Endodermal cell (in vitro differentiated cells): ENCODE measurements around the gene P2RX6. TPM values are rescaled to one million over a fixed set of nuclear protein-coding genes. Genes with fewer than 3 reads are reported as not detected.

ENCODE experiments used
- DNase-seq: peaks from one replicate; pipeline ENCODE4 v3.0.0-alpha.2; 2017
- H3K27ac ChIP-seq: 2 replicates; pipeline ENCODE4 v1.5.1; 2013; ENCODE audit warnings: mild to moderate bottlenecking, low read depth, low read length, moderate library complexity
- H3K27me3 ChIP-seq: 2 replicates; pipeline ENCODE4 v1.6.1; 2013; ENCODE audit warnings: mild to moderate bottlenecking, low read length, moderate library complexity; ENCODE audit not compliant: insufficient read depth, control insufficient read depth, poor library complexity, severe bottlenecking
- H3K36me3 ChIP-seq: 2 replicates; pipeline ENCODE4 v1.7.0; 2013; ENCODE audit warnings: mild to moderate bottlenecking, low read length, moderate library complexity; ENCODE audit not compliant: control insufficient read depth, insufficient read depth
- H3K4me1 ChIP-seq: one replicate; pipeline ENCODE4 v1.7.0; 2013; ENCODE audit warnings: low read length; ENCODE audit not compliant: control insufficient read depth, insufficient read depth
- H3K4me3 ChIP-seq: 2 replicates; pipeline ENCODE4 v1.5.1; 2013; ENCODE audit warnings: mild to moderate bottlenecking, low read length, moderate library complexity
- H3K9ac ChIP-seq: 2 replicates; pipeline ENCODE4 v1.6.1; 2013; ENCODE audit warnings: mild to moderate bottlenecking, low read length, moderate library complexity; ENCODE audit not compliant: poor library complexity, severe bottlenecking; ENCODE audit errors: extremely low read depth
- H3K9me3 ChIP-seq: 2 replicates; pipeline ENCODE4 v1.6.1; 2013; ENCODE audit warnings: mild to moderate bottlenecking, low read length, moderate library complexity; ENCODE audit not compliant: control insufficient read depth
- H3K27ac Mint-ChIP-seq: 2 replicates; pipeline ENCODE4 v1.8.0; 2020; ENCODE audit warnings: mixed read lengths
- H3K27me3 Mint-ChIP-seq: 2 replicates; pipeline ENCODE4 v1.8.0; 2021; ENCODE audit warnings: mild to moderate bottlenecking, mixed read lengths; ENCODE audit not compliant: insufficient read depth
- H3K36me3 Mint-ChIP-seq: 2 replicates; pipeline ENCODE4 v1.8.0; 2020; ENCODE audit warnings: low read depth, mixed read lengths
- H3K4me1 Mint-ChIP-seq: 2 replicates; pipeline ENCODE4 v1.8.0; 2020; ENCODE audit warnings: mixed read lengths
- H3K4me3 Mint-ChIP-seq: 2 replicates; pipeline ENCODE4 v1.8.0; 2020; ENCODE audit warnings: mild to moderate bottlenecking, moderate library complexity, mixed read lengths
- H3K9me3 Mint-ChIP-seq: 2 replicates; pipeline ENCODE4 v1.8.0; 2020; ENCODE audit warnings: mild to moderate bottlenecking, mixed read lengths
- WGBS, 2 experiments: methylation state at CpG; one replicate each; pipeline versions ENCODE4 v1.1.5 to v1.1.7; 2013; ENCODE audit warnings: missing lambda C conversion rate in 2 of 2, mixed read lengths in 1 of 2; ENCODE audit not compliant: insufficient coverage in 1 of 2, insufficient read length in 1 of 2; 5-methylcytosine and 5-hydroxymethylcytosine counted together
- total RNA-seq, 2 donors: library from RNA; stranded (reverse); fragmentation: NEBNext Ultra II Directional in 1 of 2; extraction: Animal tissue kit (Norgen Biotek cat#: 25700) in 1 of 2; gene quantifications; 2 replicates in 1 of 2; 3 replicates in 1 of 2; pipeline ENCODE4 v1.2.1, GENCODE V29; 2021
- TF ChIP-seq, protein P1 (sequence below): fragments of 200-600 bp; sonication (generic); conservative IDR thresholded peaks from 2 replicates; pipeline ENCODE4 v1.5.0; 2021; ENCODE audit warnings: antibody characterized with exemption, mild to moderate bottlenecking

P2RX6 gene
- total RNA-seq, 2 donors from 2014 or later = 0.73 to 1.9 TPM

DNA sequence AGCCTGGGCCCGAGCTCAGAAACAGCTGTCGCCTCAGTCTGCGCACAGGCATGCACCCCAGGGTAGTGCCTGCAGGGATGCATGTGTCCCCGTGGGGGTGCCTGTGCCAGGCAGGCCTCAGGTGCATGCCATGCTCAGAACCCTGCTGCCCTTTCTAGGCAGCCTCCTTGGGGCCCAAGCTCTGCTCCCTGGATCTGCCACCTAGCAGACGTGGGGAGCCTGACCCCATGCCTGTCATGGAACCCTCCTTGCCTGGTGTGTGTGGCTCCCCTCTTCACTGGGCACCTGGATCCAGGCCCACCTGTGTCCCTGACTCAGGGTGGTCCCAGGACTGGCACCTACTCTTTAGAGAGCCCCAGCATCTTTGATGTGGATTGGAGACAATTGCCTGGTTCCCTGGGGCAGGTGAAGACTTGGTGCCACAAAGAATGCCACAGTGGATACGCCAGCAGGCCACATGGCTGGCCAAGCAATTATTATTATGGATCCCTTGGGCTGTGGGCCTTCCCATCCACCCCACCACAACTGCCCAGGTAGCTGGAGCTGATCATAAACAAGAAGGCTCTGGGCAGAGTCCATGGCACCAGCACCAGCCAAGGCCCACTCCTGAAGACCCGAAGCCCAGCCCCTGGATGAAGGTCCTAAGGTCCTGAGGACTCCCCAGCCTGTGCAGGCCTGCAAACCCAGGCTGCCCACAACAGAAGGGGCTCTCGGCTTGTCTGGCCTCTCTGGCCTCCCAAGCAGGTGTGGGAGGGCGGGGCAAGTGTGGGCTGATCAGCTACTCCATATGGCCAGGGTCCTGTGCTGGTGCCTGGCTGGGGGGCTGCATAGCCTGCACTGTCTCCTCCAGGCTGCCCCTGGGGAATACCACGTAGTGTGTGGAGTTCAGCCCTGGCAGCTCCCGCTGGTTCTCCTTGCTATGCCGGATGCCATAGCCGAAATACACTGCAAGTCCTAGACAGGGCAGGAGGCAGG is 13.6 kb downstream of the P2RX6 start:
- Histone ChIP-seq H3K36me3 (no peaks in the 10 kb centered on the region), H3K4me3 (no peak overlapping the region), H3K27ac (no peak overlapping the region), H3K9me3 (no peaks in the 10 kb centered on the region), H3K27me3 (peaks cover 34% of the 10 kb centered on the region), H3K9ac (no peak overlapping the region), H3K4me1 (no peaks in the 10 kb centered on the region)
- peaks cover 7% of the 10 kb centered on the region for H3K4me1 Mint-ChIP-seq
- peaks cover 32% of the 10 kb centered on the region for H3K27me3 Mint-ChIP-seq
- 90 to 98% methylated on average over 5 to 13 of the region's 13 CpGs for WGBS, 2 experiments
- no peak overlapping the region for H3K4me3 Mint-ChIP-seq
- TF ChIP-seq, protein P1, sequence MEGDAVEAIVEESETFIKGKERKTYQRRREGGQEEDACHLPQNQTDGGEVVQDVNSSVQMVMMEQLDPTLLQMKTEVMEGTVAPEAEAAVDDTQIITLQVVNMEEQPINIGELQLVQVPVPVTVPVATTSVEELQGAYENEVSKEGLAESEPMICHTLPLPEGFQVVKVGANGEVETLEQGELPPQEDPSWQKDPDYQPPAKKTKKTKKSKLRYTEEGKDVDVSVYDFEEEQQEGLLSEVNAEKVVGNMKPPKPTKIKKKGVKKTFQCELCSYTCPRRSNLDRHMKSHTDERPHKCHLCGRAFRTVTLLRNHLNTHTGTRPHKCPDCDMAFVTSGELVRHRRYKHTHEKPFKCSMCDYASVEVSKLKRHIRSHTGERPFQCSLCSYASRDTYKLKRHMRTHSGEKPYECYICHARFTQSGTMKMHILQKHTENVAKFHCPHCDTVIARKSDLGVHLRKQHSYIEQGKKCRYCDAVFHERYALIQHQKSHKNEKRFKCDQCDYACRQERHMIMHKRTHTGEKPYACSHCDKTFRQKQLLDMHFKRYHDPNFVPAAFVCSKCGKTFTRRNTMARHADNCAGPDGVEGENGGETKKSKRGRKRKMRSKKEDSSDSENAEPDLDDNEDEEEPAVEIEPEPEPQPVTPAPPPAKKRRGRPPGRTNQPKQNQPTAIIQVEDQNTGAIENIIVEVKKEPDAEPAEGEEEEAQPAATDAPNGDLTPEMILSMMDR = no peak
- no peak overlapping the region for H3K27ac Mint-ChIP-seq
- no peak for DNase-seq
- H3K9me3 Mint-ChIP-seq = no peaks in the 10 kb centered on the region
- no peaks in the 10 kb centered on the region for H3K36me3 Mint-ChIP-seq

DNA sequence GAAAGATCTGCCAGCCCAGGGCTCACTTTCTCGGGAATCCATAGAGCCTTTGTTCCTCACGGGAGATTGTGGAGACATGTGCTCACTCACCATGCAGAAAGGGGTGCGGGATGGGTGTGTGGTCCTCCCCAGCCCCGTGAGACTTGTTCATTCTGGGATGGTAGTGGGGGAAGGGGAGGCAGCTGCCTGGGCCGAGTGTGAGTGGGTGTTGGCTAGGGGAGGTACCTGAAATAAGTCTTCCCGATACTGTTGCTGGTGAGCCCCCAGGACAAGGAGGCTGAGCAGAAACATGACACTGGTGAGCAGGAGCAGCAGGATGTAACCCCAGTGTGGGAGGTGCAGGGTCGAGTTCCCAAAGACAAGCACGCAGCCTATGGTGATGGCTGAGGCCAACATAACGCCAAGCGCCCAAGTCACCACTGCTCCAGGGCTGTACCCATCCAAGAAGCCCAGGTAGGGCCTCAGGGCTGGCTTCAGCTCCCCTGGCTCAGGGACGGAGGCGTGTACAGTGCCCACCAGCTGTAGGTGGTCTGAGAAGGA is 14.6 kb downstream of the P2RX6 start:
- Histone ChIP-seq H3K9me3 (no peaks in the 10 kb centered on the region), H3K9ac (no peak overlapping the region), H3K4me1 (no peaks in the 10 kb centered on the region), H3K27me3 (peaks cover 36% of the 10 kb centered on the region), H3K36me3 (no peaks in the 10 kb centered on the region), H3K27ac (no peak overlapping the region), H3K4me3 (no peak overlapping the region)
- Mint-ChIP-seq H3K4me1 (peaks cover 7% of the 10 kb centered on the region), H3K27ac (no peak overlapping the region), H3K36me3 (no peaks in the 10 kb centered on the region), H3K27me3 (peaks cover 35% of the 10 kb centered on the region), H3K4me3 (no peak overlapping the region), H3K9me3 (no peaks in the 10 kb centered on the region)
- WGBS, 2 experiments = 84 to 86% methylated on average over 10 to 12 of the region's 12 CpGs
- no peak for DNase-seq
- TF ChIP-seq, protein P1 = no peak

DNA sequence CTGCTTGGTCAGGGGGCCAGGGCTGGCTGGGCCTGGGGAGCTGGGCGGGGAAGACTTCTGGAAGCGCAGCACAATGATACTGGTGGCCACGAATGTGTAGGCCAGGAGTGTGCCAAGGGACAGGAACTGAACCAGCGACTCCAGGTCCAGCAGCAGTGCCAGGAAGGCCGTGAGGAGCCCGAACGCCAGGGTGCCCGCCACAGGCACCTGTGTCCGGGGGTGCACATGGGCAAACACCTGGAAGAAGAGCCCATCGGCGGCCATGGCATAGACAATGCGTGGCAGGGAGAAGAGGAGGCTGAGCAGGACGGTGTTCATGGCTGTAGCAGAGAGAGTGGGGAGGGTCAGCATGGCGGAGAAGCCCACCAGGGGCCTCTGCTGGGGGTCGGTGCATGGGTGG is 15.1 kb downstream of the P2RX6 start:
- H3K9ac ChIP-seq = no peak overlapping the region
- Mint-ChIP-seq H3K27me3 (peaks cover 36% of the 10 kb centered on the region), H3K36me3 (no peaks in the 10 kb centered on the region), H3K4me1 (peaks cover 7% of the 10 kb centered on the region), H3K4me3 (no peak overlapping the region), H3K27ac (no peak overlapping the region), H3K9me3 (no peaks in the 10 kb centered on the region)
- H3K4me3 ChIP-seq = no peak overlapping the region
- WGBS, 2 experiments = 94 to 98% methylated on average over 9 to 15 of the region's 15 CpGs
- TF ChIP-seq, protein P1 = no peak
- peaks cover 40% of the 10 kb centered on the region for H3K27me3 ChIP-seq
- DNase-seq = no peak
- H3K9me3 ChIP-seq = no peaks in the 10 kb centered on the region
- H3K4me1 ChIP-seq = no peaks in the 10 kb centered on the region
- no peak overlapping the region for H3K27ac ChIP-seq
- H3K36me3 ChIP-seq = no peaks in the 10 kb centered on the region
